Activated naive CD4-positive, alpha-beta T cell treated with anti-CD3 and anti-CD28 coated beads, Interleukin-2, amount 50 U/mL, for 16 hours (primary cell): ENCODE measurements around the gene GABRG1.

Experiments
- DNase-seq: peaks from one replicate; pipeline ENCODE4 v3.0.0-alpha.2; 2020

The GABRG1 gene

GRCh38 chr4:46123913-46124755 lies at the start of gene GABRG1:
GABRG1 (minus strand) TSS chr4:46124054; CDS start chr4:46123913, 141 bp downstream.
- no peak for DNase-seq

GRCh38 chr4:46146993-46147392 lies 23.1 kb upstream of the GABRG1 start:
- DNase-seq = no peak

GRCh38 chr4:46131498-46132057 lies 7.7 kb upstream of the GABRG1 start:
- no peak for DNase-seq

- DNase-seq = no peak
Observed at GRCh38 chr4:46124773-46125413, 1.0 kb upstream of the GABRG1 start.

- DNase-seq = no peak
Observed at GRCh38 chr4:46081674-46082073, 42.2 kb downstream of the GABRG1 start.

GRCh38 chr4:46081248-46081647 lies 42.6 kb downstream of the GABRG1 start:
- no peak for DNase-seq

GRCh38 chr4:46073778-46074177 lies 50.1 kb downstream of the GABRG1 start:
- no peak for DNase-seq

- no peak for DNase-seq
Observed at GRCh38 chr4:46051392-46051791, 72.5 kb downstream of the GABRG1 start.

- no peak for DNase-seq
Observed at GRCh38 chr4:46032056-46032455, 91.8 kb downstream of the GABRG1 start.

GRCh38 chr4:46016306-46016705 lies 107.5 kb downstream of the GABRG1 start:
- DNase-seq = no peak

GRCh38 chr4:45992728-45993127 lies 131.1 kb downstream of the GABRG1 start:
- DNase-seq = no peak

GRCh38 chr4:45989775-45990174 lies 134.1 kb downstream of the GABRG1 start:
- no peak for DNase-seq

GRCh38 chr4:45987858-45988257 lies 136.0 kb downstream of the GABRG1 start:
- no peak for DNase-seq
